GM12878 (cell line): ENCODE results near the gene AK4. TPM values are rescaled to one million over a fixed set of nuclear protein-coding genes. Genes with fewer than 3 reads are reported as not detected.
A peak's percentile ranks its signal among the peaks of the same experiment; 100 is the strongest.

ENCODE experiments used
- BMI1 ChIP-seq: fragments of 450-650 bp; IDR thresholded peaks from 2 replicates; pipeline ENCODE4 v1.6.1; 2016; ENCODE audit warnings: mild to moderate bottlenecking, moderate library complexity, borderline replicate concordance
- CBX5 ChIP-seq: sonication (generic); IDR thresholded peaks from 2 replicates; pipeline ENCODE4 v1.6.1; 2016; ENCODE audit warnings: low read depth, moderate library complexity, mild to moderate bottlenecking, inconsistent platforms
- CHD2 ChIP-seq: IDR thresholded peaks from 2 replicates; pipeline ENCODE4 v1.6.1; 2011; ENCODE audit warnings: low read depth, low read length, improper control_type of control experiment, borderline replicate concordance
- E2F4 ChIP-seq: IDR thresholded peaks from 2 replicates; pipeline ENCODE4 v1.6.1; 2012; ENCODE audit warnings: low read depth, low read length, improper control_type of control experiment
- EGR1 ChIP-seq, 2 experiments: IDR thresholded peaks; 1 replicate in 1 of 2; 2 replicates in 1 of 2; pipeline ENCODE4 v1.6.1; 2011 to 2012; ENCODE audit warnings: low read depth in 2 of 2, low read length in 2 of 2, borderline replicate concordance in 1 of 2, mild to moderate bottlenecking in 1 of 2, moderate library complexity in 1 of 2
- HDGF ChIP-seq: fragments of 450-650 bp; IDR thresholded peaks from 2 replicates; pipeline ENCODE4 v1.6.1; 2016; ENCODE audit warnings: antibody characterized with exemption
- IKZF1 ChIP-seq: fragments of 450-650 bp; conservative IDR thresholded peaks from 2 replicates; pipeline ENCODE4 v1.6.1; 2017; ENCODE audit warnings: antibody characterized with exemption, mild to moderate bottlenecking
- JUND ChIP-seq: IDR thresholded peaks from 2 replicates; pipeline ENCODE4 v1.6.1; 2012; ENCODE audit warnings: low read depth, mild to moderate bottlenecking, low read length, improper control_type of control experiment, moderate library complexity
- KAT2A ChIP-seq: conservative IDR thresholded peaks from 2 replicates; pipeline ENCODE4 v1.6.1; 2011; ENCODE audit warnings: low read depth, low read length; ENCODE audit not compliant: control insufficient read depth
- KLF5 ChIP-seq: fragments of 450-650 bp; IDR thresholded peaks from 2 replicates; pipeline ENCODE4 v1.6.1; 2014; ENCODE audit warnings: mild to moderate bottlenecking; ENCODE audit not compliant: partially characterized antibody
- MTA3 ChIP-seq: IDR thresholded peaks from 2 replicates; pipeline ENCODE4 v1.6.1; 2012; ENCODE audit warnings: low read length, inconsistent platforms, borderline replicate concordance
- NFYA ChIP-seq: IDR thresholded peaks from 2 replicates; pipeline ENCODE4 v1.6.1; 2011; ENCODE audit warnings: low read depth, mild to moderate bottlenecking, low read length, improper control_type of control experiment, borderline replicate concordance
- NFYB ChIP-seq: IDR thresholded peaks from 2 replicates; pipeline ENCODE4 v1.6.1; 2011; ENCODE audit warnings: low read depth, mild to moderate bottlenecking, low read length, improper control_type of control experiment, moderate library complexity; ENCODE audit not compliant: insufficient read depth
- SMC3 ChIP-seq: IDR thresholded peaks from 2 replicates; pipeline ENCODE4 v1.6.1; 2011; ENCODE audit warnings: low read length, improper control_type of control experiment, borderline replicate concordance
- TCF3 ChIP-seq: IDR thresholded peaks from 2 replicates; pipeline ENCODE4 v1.6.1; 2012; ENCODE audit warnings: low read depth, mild to moderate bottlenecking, low read length, borderline replicate concordance; ENCODE audit not compliant: insufficient read depth
- ZNF274 ChIP-seq: IDR thresholded peaks from one replicate; pipeline ENCODE4 v1.8.0; 2011; ENCODE audit not compliant: insufficient read length, insufficient read depth
- polyA plus RNA-seq, 11 experiments: library from polyadenylated mRNA; depleted of rRNA in 4 of 11; unstranded in 6 of 11; stranded (reverse) in 5 of 11; fragments of >200 nt; fragmentation: Nextera tagmentation in 4 of 11; fragmentation: Illumina TruSeq in 1 of 11; extraction: Ambion mirVana in 4 of 11; extraction: Trizol in 1 of 11; gene quantifications; 1 replicate in 1 of 11; 2 replicates in 10 of 11; pipeline versions ENCODE4 v1.2.1 to v1.2.3, GENCODE V29; 2011 to 2016; ENCODE audit warnings: inconsistent platforms in 2 of 11, missing spikeins in 2 of 11, low read depth in 1 of 11
- total RNA-seq, 4 experiments: library from RNA; depleted of rRNA in 3 of 4; stranded (reverse); fragments of >200 nt in 3 of 4; fragmentation: Illumina TruSeq in 1 of 4; extraction: Trizol in 1 of 4; gene quantifications; 2 replicates each; pipeline versions ENCODE4 v1.2.1 to v1.2.3, GENCODE V29; 2013 to 2021
- TF ChIP-seq, protein P1 (sequence below): IDR thresholded peaks from 2 replicates; pipeline ENCODE4 v1.6.1; 2012; ENCODE audit warnings: improper control_type of control experiment, low read depth, low read length; ENCODE audit not compliant: insufficient replicate concordance
- TF ChIP-seq, protein P2 (sequence below): fragments of 450-650 bp; IDR thresholded peaks from 2 replicates; pipeline ENCODE4 v1.6.1; 2014; ENCODE audit warnings: mild to moderate bottlenecking
- TF ChIP-seq, protein P3 (sequence below): IDR thresholded peaks from 2 replicates; pipeline ENCODE4 v1.6.1; 2012; ENCODE audit warnings: low read depth, low read length, improper control_type of control experiment
- TF ChIP-seq, protein P4 (sequence below): IDR thresholded peaks from 2 replicates; pipeline ENCODE4 v1.6.1; 2012; ENCODE audit warnings: low read length, inconsistent platforms

Gene AK4
- total and polyA plus RNA-seq, 10 of the 15 experiments (the other 5 are each of a cell fraction or from before 2014, with no cell fraction given) = 23.9 to 161 (median 49.0) TPM

DNA sequence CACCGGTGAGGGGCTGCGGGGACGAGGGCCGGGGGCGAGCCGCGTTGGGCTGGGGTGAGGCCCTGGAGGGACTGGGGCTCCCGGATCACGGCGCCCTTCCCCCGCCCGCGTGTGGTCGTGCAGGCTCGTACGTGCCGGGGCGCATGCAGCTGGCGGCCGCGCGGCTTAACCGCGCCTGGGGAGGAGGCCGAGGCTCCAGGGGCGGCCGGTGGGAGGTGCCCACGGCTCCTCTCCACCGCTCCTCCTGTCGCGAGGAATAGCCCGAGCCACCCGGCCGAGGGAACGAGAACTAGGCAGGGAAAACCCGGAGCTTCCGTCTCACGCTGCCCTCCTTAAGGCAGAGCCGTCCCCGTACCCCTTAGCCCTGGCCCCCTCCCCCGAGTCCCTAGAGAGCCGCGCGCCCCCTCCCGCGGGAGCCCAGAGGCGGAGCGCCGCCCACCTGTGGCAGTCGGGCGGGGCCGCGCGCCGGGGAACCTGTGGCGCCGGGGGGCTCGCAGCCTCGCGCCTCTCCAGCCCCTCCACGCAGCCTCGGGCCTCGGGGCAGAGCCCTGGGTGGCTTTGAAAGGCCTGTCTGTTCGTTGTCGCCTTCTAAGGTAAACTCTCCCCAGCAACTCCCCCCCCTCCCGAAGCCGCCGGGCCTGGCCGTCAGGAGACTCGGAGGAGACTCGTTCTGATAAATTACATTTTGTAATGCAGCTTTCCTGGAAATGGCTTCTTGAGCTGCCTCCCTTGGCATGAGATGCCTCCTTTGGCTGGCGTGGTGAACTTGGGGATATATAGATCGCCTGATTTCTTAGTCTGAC is 746 bp downstream of the AK4 start (continued):
- TF ChIP-seq, protein P1, sequence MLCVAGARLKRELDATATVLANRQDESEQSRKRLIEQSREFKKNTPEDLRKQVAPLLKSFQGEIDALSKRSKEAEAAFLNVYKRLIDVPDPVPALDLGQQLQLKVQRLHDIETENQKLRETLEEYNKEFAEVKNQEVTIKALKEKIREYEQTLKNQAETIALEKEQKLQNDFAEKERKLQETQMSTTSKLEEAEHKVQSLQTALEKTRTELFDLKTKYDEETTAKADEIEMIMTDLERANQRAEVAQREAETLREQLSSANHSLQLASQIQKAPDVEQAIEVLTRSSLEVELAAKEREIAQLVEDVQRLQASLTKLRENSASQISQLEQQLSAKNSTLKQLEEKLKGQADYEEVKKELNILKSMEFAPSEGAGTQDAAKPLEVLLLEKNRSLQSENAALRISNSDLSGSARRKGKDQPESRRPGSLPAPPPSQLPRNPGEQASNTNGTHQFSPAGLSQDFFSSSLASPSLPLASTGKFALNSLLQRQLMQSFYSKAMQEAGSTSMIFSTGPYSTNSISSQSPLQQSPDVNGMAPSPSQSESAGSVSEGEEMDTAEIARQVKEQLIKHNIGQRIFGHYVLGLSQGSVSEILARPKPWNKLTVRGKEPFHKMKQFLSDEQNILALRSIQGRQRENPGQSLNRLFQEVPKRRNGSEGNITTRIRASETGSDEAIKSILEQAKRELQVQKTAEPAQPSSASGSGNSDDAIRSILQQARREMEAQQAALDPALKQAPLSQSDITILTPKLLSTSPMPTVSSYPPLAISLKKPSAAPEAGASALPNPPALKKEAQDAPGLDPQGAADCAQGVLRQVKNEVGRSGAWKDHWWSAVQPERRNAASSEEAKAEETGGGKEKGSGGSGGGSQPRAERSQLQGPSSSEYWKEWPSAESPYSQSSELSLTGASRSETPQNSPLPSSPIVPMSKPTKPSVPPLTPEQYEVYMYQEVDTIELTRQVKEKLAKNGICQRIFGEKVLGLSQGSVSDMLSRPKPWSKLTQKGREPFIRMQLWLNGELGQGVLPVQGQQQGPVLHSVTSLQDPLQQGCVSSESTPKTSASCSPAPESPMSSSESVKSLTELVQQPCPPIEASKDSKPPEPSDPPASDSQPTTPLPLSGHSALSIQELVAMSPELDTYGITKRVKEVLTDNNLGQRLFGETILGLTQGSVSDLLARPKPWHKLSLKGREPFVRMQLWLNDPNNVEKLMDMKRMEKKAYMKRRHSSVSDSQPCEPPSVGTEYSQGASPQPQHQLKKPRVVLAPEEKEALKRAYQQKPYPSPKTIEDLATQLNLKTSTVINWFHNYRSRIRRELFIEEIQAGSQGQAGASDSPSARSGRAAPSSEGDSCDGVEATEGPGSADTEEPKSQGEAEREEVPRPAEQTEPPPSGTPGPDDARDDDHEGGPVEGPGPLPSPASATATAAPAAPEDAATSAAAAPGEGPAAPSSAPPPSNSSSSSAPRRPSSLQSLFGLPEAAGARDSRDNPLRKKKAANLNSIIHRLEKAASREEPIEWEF = no peak
- TF ChIP-seq SMC3 (no peak), MTA3 (no peak; the same call in 1 of the 2 replicates), E2F4 (no peak), HDGF (no peak), CBX5 (no peak), IKZF1 (peak; percentile 65), NFYA (no peak), NFYB (no peak), ZNF274 (no peak), CHD2 (peak; percentile 80; the same call in 1 of the 2 replicates), EGR1 (IDR thresholded peaks at IDR 0.05; ENCODE audit: borderline replicate concordance in 1 of 2, low read depth in 2 of 2, low read length in 2 of 2) (peak in 1 of 2 experiments; percentile 76; a peak in 2 of 3 replicates), KAT2A (no peak), BMI1 (no peak), TCF3 (peak; percentile 67; the same call in 1 of the 2 replicates), JUND (no peak), KLF5 (no peak)
- TF ChIP-seq, protein P2, sequence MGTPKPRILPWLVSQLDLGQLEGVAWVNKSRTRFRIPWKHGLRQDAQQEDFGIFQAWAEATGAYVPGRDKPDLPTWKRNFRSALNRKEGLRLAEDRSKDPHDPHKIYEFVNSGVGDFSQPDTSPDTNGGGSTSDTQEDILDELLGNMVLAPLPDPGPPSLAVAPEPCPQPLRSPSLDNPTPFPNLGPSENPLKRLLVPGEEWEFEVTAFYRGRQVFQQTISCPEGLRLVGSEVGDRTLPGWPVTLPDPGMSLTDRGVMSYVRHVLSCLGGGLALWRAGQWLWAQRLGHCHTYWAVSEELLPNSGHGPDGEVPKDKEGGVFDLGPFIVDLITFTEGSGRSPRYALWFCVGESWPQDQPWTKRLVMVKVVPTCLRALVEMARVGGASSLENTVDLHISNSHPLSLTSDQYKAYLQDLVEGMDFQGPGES = no peak
- TF ChIP-seq, protein P3, sequence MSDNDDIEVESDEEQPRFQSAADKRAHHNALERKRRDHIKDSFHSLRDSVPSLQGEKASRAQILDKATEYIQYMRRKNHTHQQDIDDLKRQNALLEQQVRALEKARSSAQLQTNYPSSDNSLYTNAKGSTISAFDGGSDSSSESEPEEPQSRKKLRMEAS = 0 out of 2 replicates have a peak, but pooled peaks have one; percentile 55
- TF ChIP-seq, protein P4, sequence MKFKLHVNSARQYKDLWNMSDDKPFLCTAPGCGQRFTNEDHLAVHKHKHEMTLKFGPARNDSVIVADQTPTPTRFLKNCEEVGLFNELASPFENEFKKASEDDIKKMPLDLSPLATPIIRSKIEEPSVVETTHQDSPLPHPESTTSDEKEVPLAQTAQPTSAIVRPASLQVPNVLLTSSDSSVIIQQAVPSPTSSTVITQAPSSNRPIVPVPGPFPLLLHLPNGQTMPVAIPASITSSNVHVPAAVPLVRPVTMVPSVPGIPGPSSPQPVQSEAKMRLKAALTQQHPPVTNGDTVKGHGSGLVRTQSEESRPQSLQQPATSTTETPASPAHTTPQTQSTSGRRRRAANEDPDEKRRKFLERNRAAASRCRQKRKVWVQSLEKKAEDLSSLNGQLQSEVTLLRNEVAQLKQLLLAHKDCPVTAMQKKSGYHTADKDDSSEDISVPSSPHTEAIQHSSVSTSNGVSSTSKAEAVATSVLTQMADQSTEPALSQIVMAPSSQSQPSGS = no peak
